Bronchial epithelial cell (primary cell): Measurements from ENCODE around the gene FABP3. TPM values are rescaled to one million over a fixed set of nuclear protein-coding genes. Genes with fewer than 3 reads are reported as not detected.

ENCODE experiments used
- DNase-seq: peaks from one replicate; pipeline ENCODE4 v3.0.0-alpha.2; 2010; ENCODE audit warnings: low read depth
- FAIRE-seq: peaks from 2 replicates; lab custom pipeline; 2011; peaks lifted over from hg19 to GRCh38; lab: Jason Lieb, UNC
- H3K27me3 ChIP-seq: 2 replicates; pipeline ENCODE4 v1.5.1; 2011; ENCODE audit warnings: low read length; ENCODE audit not compliant: control insufficient read depth, insufficient read depth
- H3K36me3 ChIP-seq: 2 replicates; pipeline ENCODE4 v1.5.1; 2011; ENCODE audit warnings: low read length; ENCODE audit not compliant: control insufficient read depth, insufficient read depth
- H3K4me3 ChIP-seq: 2 replicates; pipeline ENCODE4 v1.5.1; 2011; ENCODE audit warnings: mild to moderate bottlenecking, low read depth, low read length, control low read depth
- CTCF ChIP-seq: IDR thresholded peaks from 2 replicates; pipeline ENCODE4 v1.5.1; 2011; ENCODE audit warnings: mild to moderate bottlenecking, moderate library complexity, low read length, control low read depth, inconsistent platforms; ENCODE audit not compliant: insufficient read depth, severe bottlenecking
- total RNA-seq: library from RNA; depleted of rRNA; stranded (reverse); fragments of >200 nt; gene quantifications from 2 replicates; pipeline ENCODE4 v1.2.1, GENCODE V29; 2014

The FABP3 gene
- 0.79 and 3.8 TPM in 2 replicates for total RNA-seq

GRCh38 chr1:31373056-31373896, at the start of gene FABP3:
TSS of gene FABP3 (minus strand) at chr1:31373076. CDS start at chr1:31373014, 62 bp downstream.
- H3K4me3 ChIP-seq, result peak within 1 kb of the TSS; percentile 32
- DNase-seq (peak; percentile 11), FAIRE-seq (no peak)
- H3K27me3 ChIP-seq, result no peaks in the 10 kb centered on the region
- TF ChIP-seq CTCF, result no peak
- H3K36me3 ChIP-seq, result no peaks in the 10 kb centered on the region

GRCh38 chr1:31421371-31422040, 48.6 kb upstream of the FABP3 start:
- peak; percentile 13 for FAIRE-seq
- no peak for DNase-seq
- H3K36me3 ChIP-seq, result peaks cover 33% of the 10 kb centered on the region

GRCh38 chr1:31420716-31421115, 47.8 kb upstream of the FABP3 start:
- peaks cover 31% of the 10 kb centered on the region for H3K36me3 ChIP-seq
- H3K4me3 ChIP-seq, result no peak overlapping the region
- no peak for TF ChIP-seq CTCF
- no peaks in the 10 kb centered on the region for H3K27me3 ChIP-seq
- FAIRE-seq (no peak), DNase-seq (no peak)

More at GRCh38 chr1:31421371-31422040, 48.6 kb upstream of the FABP3 start:
- peak; percentile 54 for TF ChIP-seq CTCF
- Histone ChIP-seq H3K4me3 (no peak overlapping the region), H3K27me3 (no peaks in the 10 kb centered on the region)

- H3K4me3 ChIP-seq, result no peak overlapping the region
- TF ChIP-seq CTCF, result no peak
- FAIRE-seq (no peak), DNase-seq (no peak)
- H3K36me3 ChIP-seq, result peaks cover 21% of the 10 kb centered on the region
- no peaks in the 10 kb centered on the region for H3K27me3 ChIP-seq
Observed at GRCh38 chr1:31418626-31419323, 45.9 kb upstream of the FABP3 start.

GRCh38 chr1:31417148-31417547, 44.3 kb upstream of the FABP3 start:
- Histone ChIP-seq H3K36me3 (peaks cover 13% of the 10 kb centered on the region), H3K27me3 (no peaks in the 10 kb centered on the region), H3K4me3 (no peak overlapping the region)
- no peak for TF ChIP-seq CTCF
- no peak for DNase-seq
- FAIRE-seq, result no peak
